ENCODE results near the gene ZSCAN2. TPM values are rescaled to one million over a fixed set of nuclear protein-coding genes. Genes with fewer than 3 reads are reported as not detected.
A peak's percentile ranks its signal among the peaks of the same experiment; 100 is the strongest.

ZSCAN2 gene
- total RNA-seq, 3 donors from 2014 or later = 7.8 to 14.8 (median 14.4) TPM

DNA sequence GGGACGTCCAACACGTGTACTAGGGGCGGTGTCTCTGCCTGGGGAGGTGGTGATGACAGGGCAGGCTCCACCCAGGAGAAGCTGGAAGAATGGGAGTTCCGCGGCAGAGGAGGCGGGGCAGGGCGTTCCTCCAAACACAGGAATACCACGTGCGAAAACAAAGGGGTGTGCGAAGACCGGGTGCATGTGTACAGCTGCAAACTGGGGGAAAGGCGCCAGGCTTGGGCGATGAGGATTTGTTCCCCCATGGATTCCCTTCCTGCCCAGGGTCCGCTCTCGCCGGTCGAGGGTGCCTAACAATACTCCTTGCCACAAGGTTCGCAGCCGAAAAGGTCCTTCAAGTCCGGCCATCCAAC lies 500 bp upstream of the ZSCAN2 start:
- no peaks in the 10 kb centered on the region for H3K4me1 ChIP-seq
- peak in 1 of 3 donors; percentile 7 for TF ChIP-seq POLR2AphosphoS5 (IDR thresholded peaks at IDR 0.05)
- no peak for TF ChIP-seq POLR2A (IDR thresholded peaks at IDR 0.05)
- no peaks in the 10 kb centered on the region for H3K27me3 ChIP-seq
- H3K36me3 ChIP-seq = no peaks in the 10 kb centered on the region
- peak; percentile 81 to 87 for DNase-seq (ENCODE audit: low spot score in 2 of 2)
- no peaks in the 10 kb centered on the region for H3K9me3 ChIP-seq
- intact Hi-C loops (cut with DNase I; ENCODE audit: low total_unique reads) = no loop called here
- H3K27ac ChIP-seq = peak overlapping the region; percentile 34 to 69
- peak overlapping the region; percentile 81 to 86 (median 84) for H3K4me3 ChIP-seq

- intact Hi-C loops (cut with DNase I; ENCODE audit: low total_unique reads) = no loop called here
Observed at GRCh38 chr15:84601555-84601838, 688 bp downstream of the ZSCAN2 start.

DNA sequence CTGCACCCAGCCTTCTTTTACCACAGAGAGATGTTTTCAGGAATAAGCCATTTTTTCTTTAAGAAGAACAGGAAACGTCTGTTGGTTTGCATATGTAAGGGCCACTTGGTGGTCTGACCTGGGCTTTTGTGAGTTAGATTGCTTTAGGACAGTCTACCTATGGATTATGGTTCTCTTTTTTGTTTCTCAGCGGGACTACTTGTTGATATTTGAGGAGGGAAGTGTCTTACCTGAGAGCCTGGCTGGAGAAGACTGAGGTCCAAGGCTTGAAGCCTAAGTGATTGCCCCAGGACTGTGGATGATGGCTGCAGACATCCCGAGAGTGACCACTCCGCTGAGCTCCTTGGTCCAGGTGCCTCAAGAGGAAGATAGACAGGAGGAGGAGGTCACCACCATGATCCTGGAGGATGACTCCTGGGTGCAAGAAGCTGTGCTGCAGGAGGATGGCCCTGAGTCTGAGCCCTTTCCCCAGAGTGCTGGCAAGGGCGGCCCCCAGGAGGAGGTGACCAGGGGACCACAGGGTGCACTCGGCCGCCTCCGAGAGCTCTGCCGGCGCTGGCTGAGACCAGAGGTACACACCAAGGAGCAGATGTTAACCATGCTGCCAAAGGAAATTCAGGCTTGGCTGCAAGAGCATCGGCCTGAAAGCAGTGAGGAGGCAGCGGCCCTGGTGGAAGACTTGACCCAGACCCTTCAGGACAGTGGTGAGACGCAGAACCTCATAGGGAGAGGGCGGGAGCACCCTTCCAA lies 3.0 kb downstream of the ZSCAN2 start:
- H3K9me3 ChIP-seq = no peaks in the 10 kb centered on the region
- H3K27me3 ChIP-seq = no peaks in the 10 kb centered on the region
- H3K4me1 ChIP-seq = no peaks in the 10 kb centered on the region
- no peaks in the 10 kb centered on the region for H3K36me3 ChIP-seq
- DNase-seq (ENCODE audit: low spot score in 2 of 2) = no peak
- peak overlapping the region; percentile 25 to 74 for H3K27ac ChIP-seq
- intact Hi-C loops (cut with DNase I; ENCODE audit: low total_unique reads) = no loop called here
- peak overlapping the region in 1 of 3 donors; percentile 8 for H3K4me3 ChIP-seq
- TF ChIP-seq POLR2A (IDR thresholded peaks at IDR 0.05) (no peak), CTCF (IDR thresholded peaks at IDR 0.05) (no peak), POLR2AphosphoS5 (IDR thresholded peaks at IDR 0.05) (no peak)

More at GRCh38 chr15:84601555-84601838, 688 bp downstream of the ZSCAN2 start:
- H3K9me3 ChIP-seq = no peaks in the 10 kb centered on the region
- H3K4me3 ChIP-seq = peak overlapping the region; percentile 81 to 86 (median 84)
- no peak overlapping the region for H3K27ac ChIP-seq
- no peak for DNase-seq (ENCODE audit: low spot score in 2 of 2)
- no peaks in the 10 kb centered on the region for H3K27me3 ChIP-seq
- H3K4me1 ChIP-seq = no peaks in the 10 kb centered on the region
- TF ChIP-seq POLR2AphosphoS5 (IDR thresholded peaks at IDR 0.05) = no peak
- no peak for TF ChIP-seq CTCF (IDR thresholded peaks at IDR 0.05)
- no peak for TF ChIP-seq POLR2A (IDR thresholded peaks at IDR 0.05)
- no peaks in the 10 kb centered on the region for H3K36me3 ChIP-seq

- DNase-seq (ENCODE audit: low spot score in 2 of 2) = no peak
- no peaks in the 10 kb centered on the region for H3K27me3 ChIP-seq
- peak overlapping the region; percentile 53 to 88 for H3K27ac ChIP-seq
- no peaks in the 10 kb centered on the region for H3K36me3 ChIP-seq
- intact Hi-C loops (cut with DNase I; ENCODE audit: low total_unique reads) = no loop called here
- no peaks in the 10 kb centered on the region for H3K9me3 ChIP-seq
- H3K4me1 ChIP-seq = no peaks in the 10 kb centered on the region
- TF ChIP-seq POLR2AphosphoS5 (IDR thresholded peaks at IDR 0.05) = no peak
- TF ChIP-seq POLR2A (IDR thresholded peaks at IDR 0.05) = no peak
- no peak for TF ChIP-seq CTCF (IDR thresholded peaks at IDR 0.05)
- peak overlapping the region in 1 of 3 donors; percentile 38 for H3K4me3 ChIP-seq
Observed at GRCh38 chr15:84604826-84605553, 4.2 kb downstream of the ZSCAN2 start.

GRCh38 chr15:84605554-84605882 lies 4.7 kb downstream of the ZSCAN2 start:
- no peaks in the 10 kb centered on the region for H3K9me3 ChIP-seq
- H3K27ac ChIP-seq = peak overlapping the region; percentile 53 to 88
- H3K4me1 ChIP-seq = no peaks in the 10 kb centered on the region
- no peaks in the 10 kb centered on the region for H3K36me3 ChIP-seq
- no peaks in the 10 kb centered on the region for H3K27me3 ChIP-seq
- TF ChIP-seq POLR2AphosphoS5 (IDR thresholded peaks at IDR 0.05) = no peak
- no peak for TF ChIP-seq POLR2A (IDR thresholded peaks at IDR 0.05)
- no peak for TF ChIP-seq CTCF (IDR thresholded peaks at IDR 0.05)
- DNase-seq (ENCODE audit: low spot score in 2 of 2) = no peak
- intact Hi-C loops (cut with DNase I; ENCODE audit: low total_unique reads) = no loop called here
- H3K4me3 ChIP-seq = peak overlapping the region in 1 of 3 donors; percentile 38
